ENCODE measurements around the gene PLAAT2.
A peak's percentile ranks its signal among the peaks of the same experiment; 100 is the strongest.
"Not testable (repeated sequence)": the region's sequence is repeated elsewhere in the genome, so short reads cannot be mapped to it uniquely, and the experiment has no call there.

PLAAT2 gene

GRCh38 chr11:63563201-63564055, at the start of gene PLAAT2:
Gene PLAAT2, minus strand, starts transcription at chr11:63563379. Its CDS starts 55 bp downstream, at chr11:63563324.
- DNase-seq, result no peak
- no peaks in the 10 kb centered on the region for H3K36me3 Mint-ChIP-seq (ENCODE audit: low read depth)
- ATAC-seq, result no peak
- no peak within 1 kb of the TSS for H3K27ac Mint-ChIP-seq
- peaks cover 69% of the 10 kb centered on the region for H3K4me1 Mint-ChIP-seq
- no peaks in the 10 kb centered on the region for H3K27me3 Mint-ChIP-seq
- H3K9me3 Mint-ChIP-seq, result no peaks in the 10 kb centered on the region
- H3K4me3 Mint-ChIP-seq, result no peak within 1 kb of the TSS

- H3K4me3 Mint-ChIP-seq, result no peak overlapping the region
- ATAC-seq (no peak), DNase-seq (no peak)
- H3K27me3 Mint-ChIP-seq, result peaks cover 4% of the 10 kb centered on the region
- peaks cover 41% of the 10 kb centered on the region for H3K4me1 Mint-ChIP-seq
- no peaks in the 10 kb centered on the region for H3K9me3 Mint-ChIP-seq
- no peaks in the 10 kb centered on the region for H3K36me3 Mint-ChIP-seq (ENCODE audit: low read depth)
- H3K27ac Mint-ChIP-seq, result no peak overlapping the region
Observed at GRCh38 chr11:63612181-63612580, 49.0 kb upstream of the PLAAT2 start.

GRCh38 chr11:63611395-63611747, 48.2 kb upstream of the PLAAT2 start:
- Mint-ChIP-seq H3K9me3 (no peaks in the 10 kb centered on the region), H3K27ac (no peak overlapping the region), H3K4me3 (no peak overlapping the region), H3K27me3 (peaks cover 4% of the 10 kb centered on the region), H3K36me3 (ENCODE audit: low read depth) (no peaks in the 10 kb centered on the region), H3K4me1 (peaks cover 41% of the 10 kb centered on the region)
- DNase-seq (no peak), ATAC-seq (no peak)

- Mint-ChIP-seq H3K9me3 (no peaks in the 10 kb centered on the region), H3K36me3 (ENCODE audit: low read depth) (no peaks in the 10 kb centered on the region), H3K27ac (no peak overlapping the region), H3K4me1 (peaks cover 41% of the 10 kb centered on the region), H3K27me3 (peaks cover 4% of the 10 kb centered on the region), H3K4me3 (no peak overlapping the region)
- no peak for ATAC-seq
- DNase-seq, result no peak
Observed at GRCh38 chr11:63610604-63611394, 47.6 kb upstream of the PLAAT2 start.

GRCh38 chr11:63609971-63610580, 46.9 kb upstream of the PLAAT2 start:
- DNase-seq, result no peak
- Mint-ChIP-seq H3K9me3 (no peaks in the 10 kb centered on the region), H3K27me3 (peaks cover 4% of the 10 kb centered on the region), H3K4me3 (no peak overlapping the region), H3K36me3 (ENCODE audit: low read depth) (no peaks in the 10 kb centered on the region), H3K4me1 (peaks cover 41% of the 10 kb centered on the region), H3K27ac (no peak overlapping the region)
- no peak for ATAC-seq

GRCh38 chr11:63609536-63609935, 46.4 kb upstream of the PLAAT2 start:
- no peaks in the 10 kb centered on the region for H3K36me3 Mint-ChIP-seq (ENCODE audit: low read depth)
- H3K4me3 Mint-ChIP-seq, result no peak overlapping the region
- H3K27ac Mint-ChIP-seq, result peak overlapping the region; percentile 60

GRCh38 chr11:63608353-63609345, 45.5 kb upstream of the PLAAT2 start:
- DNase-seq, result peak; percentile 23
- H3K27me3 Mint-ChIP-seq, result peaks cover 4% of the 10 kb centered on the region
- no peaks in the 10 kb centered on the region for H3K9me3 Mint-ChIP-seq
- H3K4me3 Mint-ChIP-seq, result peak overlapping the region; percentile 1
- no peaks in the 10 kb centered on the region for H3K36me3 Mint-ChIP-seq (ENCODE audit: low read depth)
- H3K4me1 Mint-ChIP-seq, result peaks cover 34% of the 10 kb centered on the region
- peak; percentile 47 for ATAC-seq
- H3K27ac Mint-ChIP-seq, result peak overlapping the region; percentile 60

More at GRCh38 chr11:63609536-63609935, 46.4 kb upstream of the PLAAT2 start:
- peaks cover 4% of the 10 kb centered on the region for H3K27me3 Mint-ChIP-seq
- no peaks in the 10 kb centered on the region for H3K9me3 Mint-ChIP-seq
- no peak for ATAC-seq
- DNase-seq, result no peak
- H3K4me1 Mint-ChIP-seq, result peaks cover 40% of the 10 kb centered on the region

- Mint-ChIP-seq H3K4me3 (no peak overlapping the region), H3K27ac (no peak overlapping the region), H3K4me1 (peaks cover 9% of the 10 kb centered on the region), H3K27me3 (no peaks in the 10 kb centered on the region), H3K36me3 (ENCODE audit: low read depth) (no peaks in the 10 kb centered on the region), H3K9me3 (no peaks in the 10 kb centered on the region)
- ATAC-seq, result peak; percentile 43
- no peak for DNase-seq
Observed at GRCh38 chr11:63603180-63603518, 40.0 kb upstream of the PLAAT2 start.

- not testable (repeated sequence) for H3K27me3 Mint-ChIP-seq; ATAC-seq; H3K9me3 Mint-ChIP-seq; DNase-seq; H3K36me3 Mint-ChIP-seq (ENCODE audit: low read depth); H3K4me3 Mint-ChIP-seq; H3K27ac Mint-ChIP-seq; H3K4me1 Mint-ChIP-seq
Observed at GRCh38 chr11:63602290-63603179, 39.4 kb upstream of the PLAAT2 start.

GRCh38 chr11:63599211-63600122, 36.3 kb upstream of the PLAAT2 start:
- H3K4me3 Mint-ChIP-seq, result no peak overlapping the region

GRCh38 chr11:63598556-63598955, 35.4 kb upstream of the PLAAT2 start:
- no peak overlapping the region for H3K27ac Mint-ChIP-seq
- ATAC-seq, result no peak
- no peak overlapping the region for H3K4me3 Mint-ChIP-seq
- no peak for DNase-seq
- H3K4me1 Mint-ChIP-seq, result peaks cover 6% of the 10 kb centered on the region
- H3K36me3 Mint-ChIP-seq (ENCODE audit: low read depth), result no peaks in the 10 kb centered on the region
- no peaks in the 10 kb centered on the region for H3K9me3 Mint-ChIP-seq
- H3K27me3 Mint-ChIP-seq, result no peaks in the 10 kb centered on the region

More at GRCh38 chr11:63599211-63600122, 36.3 kb upstream of the PLAAT2 start:
- Mint-ChIP-seq H3K27me3 (no peaks in the 10 kb centered on the region), H3K27ac (no peak overlapping the region), H3K36me3 (ENCODE audit: low read depth) (no peaks in the 10 kb centered on the region), H3K9me3 (no peaks in the 10 kb centered on the region), H3K4me1 (peaks cover 6% of the 10 kb centered on the region)
- DNase-seq (no peak), ATAC-seq (no peak)

- Mint-ChIP-seq H3K36me3 (ENCODE audit: low read depth) (no peaks in the 10 kb centered on the region), H3K4me1 (no peaks in the 10 kb centered on the region), H3K9me3 (no peaks in the 10 kb centered on the region), H3K27ac (no peak overlapping the region), H3K4me3 (no peak overlapping the region), H3K27me3 (no peaks in the 10 kb centered on the region)
- no peak for ATAC-seq
- DNase-seq, result no peak
Observed at GRCh38 chr11:63595296-63595695, 32.1 kb upstream of the PLAAT2 start.

All from activated naive CD8-positive, alpha-beta T cell treated with anti-CD3 and anti-CD28 coated beads, Interleukin-2, amount 50 U/mL, for 24 hours (primary cell).